ENCODE data around the gene AEN.

AEN gene

DNA sequence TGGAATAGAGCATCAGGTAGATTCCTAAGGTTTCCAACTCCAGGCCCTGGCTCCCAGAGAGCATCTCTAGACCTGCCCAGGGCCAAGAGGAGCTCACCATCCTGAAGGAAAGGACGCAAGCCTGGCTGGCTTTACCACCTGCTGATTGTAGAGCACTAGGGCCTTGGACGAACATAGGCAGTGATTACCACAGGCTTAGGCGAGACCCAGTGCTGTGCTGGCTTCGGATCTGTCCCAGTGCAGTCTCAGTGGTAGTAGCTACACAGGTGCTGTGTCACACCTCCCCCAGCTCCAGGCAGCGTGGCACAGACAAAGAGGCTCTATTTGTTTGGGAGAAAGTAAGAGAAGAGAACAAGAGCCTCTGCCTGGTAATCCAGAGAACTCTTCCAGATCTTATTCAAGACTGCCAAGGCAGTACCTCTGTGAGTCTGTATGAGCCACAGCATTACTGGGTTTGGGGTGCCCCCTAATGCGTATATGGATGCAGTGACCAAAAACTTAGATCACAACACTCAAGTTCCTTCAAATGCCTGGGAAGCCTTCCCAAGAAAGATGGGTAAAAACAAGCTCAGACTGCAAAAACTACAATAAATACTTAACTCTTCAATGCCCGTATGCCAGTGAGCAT, 43.1 kb downstream of the AEN start:
- no peak for DNase-seq (ENCODE audit: low read depth in 2 of 2)

- no peak for DNase-seq (ENCODE audit: low read depth in 2 of 2)
These were observed 53.5 kb downstream of the AEN start for GRCh38 chr15:88674661-88675060.

DNA sequence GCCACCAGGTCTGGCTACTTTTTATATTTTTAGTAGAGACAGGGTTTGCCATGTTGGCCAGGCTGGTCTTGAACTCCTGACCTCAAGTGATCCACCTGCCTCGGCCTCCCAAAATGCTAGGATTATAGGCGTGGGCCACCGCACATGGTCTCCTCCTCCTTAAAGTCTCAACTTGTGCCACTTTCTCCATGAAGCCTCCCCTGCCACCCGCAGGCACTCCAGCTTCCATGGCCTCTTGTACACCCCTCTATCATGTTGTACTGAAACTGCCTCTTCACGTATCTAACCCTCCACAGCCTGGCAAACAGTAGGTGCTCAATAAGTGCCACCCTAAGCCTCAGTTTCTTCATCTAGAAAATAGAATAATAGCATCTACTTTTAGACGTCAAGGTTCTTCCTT, 57.6 kb downstream of the AEN start:
- DNase-seq (ENCODE audit: low read depth in 2 of 2), result no peak

- no peak for DNase-seq (ENCODE audit: low read depth in 2 of 2)
These were observed 59.3 kb downstream of the AEN start for GRCh38 chr15:88680241-88681001.

DNA sequence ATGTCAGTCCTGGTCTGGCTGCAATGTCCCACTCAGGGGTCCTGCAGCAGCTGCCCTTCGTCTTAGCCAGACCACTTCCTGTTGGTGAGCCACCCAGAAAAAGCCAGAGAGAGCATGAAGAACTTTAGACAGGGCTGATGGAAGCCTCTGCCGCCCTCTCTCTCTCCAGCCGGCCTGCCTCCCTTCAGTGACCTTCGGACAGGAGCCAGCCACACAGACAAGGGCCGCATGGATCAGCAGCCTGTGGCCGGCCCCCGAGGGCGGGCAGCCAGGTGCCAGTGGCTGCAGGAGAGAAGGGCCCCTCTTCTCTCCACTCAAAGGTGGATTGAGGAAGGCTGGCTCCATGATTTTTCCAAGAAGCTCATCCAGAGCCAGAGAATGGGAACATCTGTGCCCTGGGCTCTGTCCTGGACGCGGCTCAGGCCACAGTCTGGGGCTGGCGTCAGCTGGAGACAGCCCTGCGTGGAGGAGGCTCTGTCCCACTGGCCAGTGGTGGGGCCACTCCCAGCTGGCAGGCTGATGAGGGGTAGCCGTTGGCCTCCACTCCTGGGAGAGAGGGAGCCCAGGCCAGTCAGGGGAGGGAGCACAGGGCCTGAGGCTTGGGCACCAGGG, 60.6 kb downstream of the AEN start:
- no peak for DNase-seq (ENCODE audit: low read depth in 2 of 2)

Measured in stimulated activated CD8-positive, alpha-beta memory T cell treated with anti-CD3 and anti-CD28 coated beads, Interleukin-15, amount 100 ng/mL, for 4 hours (primary cell).